CD4-positive, alpha-beta T cell treated with Interleukin-4 for 1 hour (primary cell): ENCODE results near the gene TBC1D28.
A peak's percentile ranks its signal among the peaks of the same experiment; 100 is the strongest.
"Not testable (repeated sequence)": the region's sequence is repeated elsewhere in the genome, so short reads cannot be mapped to it uniquely, and the experiment has no call there.

Source experiments
- DNase-seq, 2 donors: peaks; one replicate each; pipeline ENCODE4 v3.0.0-alpha.2; 2020 to 2022

TBC1D28 gene

DNA sequence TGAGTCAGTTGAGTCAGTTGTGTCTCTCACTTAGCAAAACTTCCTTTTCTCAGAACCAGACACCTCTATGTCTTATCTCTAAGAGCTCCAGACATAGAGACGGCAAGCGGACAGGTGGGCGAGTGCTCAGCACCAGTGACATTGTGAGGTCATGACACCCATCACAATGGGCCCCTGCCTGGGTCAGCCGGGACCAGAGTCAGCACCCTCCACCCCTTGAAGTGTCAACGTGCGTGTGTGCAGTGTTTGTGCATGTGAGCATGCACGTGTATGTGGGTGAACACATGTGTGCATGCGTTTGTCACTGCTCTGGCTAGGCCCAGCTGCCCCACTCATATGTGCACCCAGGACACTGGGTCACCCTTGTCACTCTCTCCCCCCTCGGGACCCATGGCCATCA, at the start of gene TBC1D28:
TBC1D28 (minus strand) TSS at position 101 of the 400 bp plus-strand sequence. CDS start 3,039 bp downstream, outside the sequence.
- not testable (repeated sequence) for DNase-seq

DNA sequence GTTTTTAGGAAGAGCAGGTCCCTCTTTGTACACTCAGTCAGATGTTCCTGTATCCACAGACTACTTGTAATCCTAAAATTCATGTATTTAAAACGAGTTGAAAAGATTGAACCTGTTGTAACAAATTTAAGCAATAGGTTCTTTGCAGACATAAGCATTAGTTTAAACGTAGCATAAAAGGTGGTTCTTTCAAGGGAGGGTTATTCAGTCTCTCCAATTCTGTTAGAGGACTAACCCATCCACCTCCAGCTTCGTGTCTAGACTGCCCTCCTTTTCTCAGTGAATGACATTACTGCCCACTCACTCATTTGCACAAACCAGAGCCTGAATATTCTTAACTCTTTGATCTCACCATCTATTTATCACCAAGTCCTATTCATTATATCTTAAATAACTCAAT, 38.5 kb upstream of the TBC1D28 start:
- not testable (repeated sequence) for DNase-seq

DNA sequence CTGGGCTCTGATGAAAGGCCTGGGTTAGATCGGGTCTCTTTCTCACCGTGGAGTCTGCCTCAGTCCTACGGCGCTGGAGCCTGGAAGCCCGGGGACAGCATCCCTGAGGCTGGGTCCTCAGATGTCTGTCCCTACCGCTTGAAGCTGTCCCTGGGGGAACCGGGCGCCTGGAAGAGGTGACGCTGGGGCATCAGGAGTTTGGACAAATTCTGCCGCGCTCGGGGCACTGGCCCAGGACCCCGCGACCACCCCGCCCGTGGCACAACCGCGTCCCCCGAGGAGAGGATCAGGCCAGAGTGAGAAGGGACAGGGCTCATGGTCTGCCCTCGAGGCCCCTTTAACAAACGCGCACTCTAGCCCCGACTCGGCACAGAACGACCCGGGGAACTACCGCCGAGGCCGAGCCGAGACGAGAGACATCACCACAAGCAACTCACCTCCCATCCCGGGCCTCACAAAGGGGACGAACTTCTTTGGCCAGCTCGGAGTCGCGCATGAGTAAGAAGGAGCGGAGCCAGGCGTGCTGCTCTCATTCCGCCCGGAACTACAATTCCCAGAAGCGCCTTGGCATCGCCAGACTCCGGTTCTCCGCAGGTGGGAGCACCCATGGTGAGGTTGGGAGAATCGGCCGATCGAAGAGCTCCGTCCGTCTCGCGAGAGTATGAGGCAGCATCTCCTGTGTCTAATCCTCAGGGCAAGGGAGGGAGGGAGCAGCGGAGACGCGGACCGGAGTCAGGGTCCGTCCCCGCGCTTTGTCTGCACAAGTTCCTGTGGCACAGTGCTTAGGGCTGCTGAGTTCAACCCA, 37.8 kb upstream of the TBC1D28 start, which contains the start of gene FOXO3B:
FOXO3B (minus strand) TSS at position 548 of the 805 bp plus-strand sequence. CDS start 663 bp downstream, outside the sequence.
- DNase-seq = peak; percentile 86 to 87

DNA sequence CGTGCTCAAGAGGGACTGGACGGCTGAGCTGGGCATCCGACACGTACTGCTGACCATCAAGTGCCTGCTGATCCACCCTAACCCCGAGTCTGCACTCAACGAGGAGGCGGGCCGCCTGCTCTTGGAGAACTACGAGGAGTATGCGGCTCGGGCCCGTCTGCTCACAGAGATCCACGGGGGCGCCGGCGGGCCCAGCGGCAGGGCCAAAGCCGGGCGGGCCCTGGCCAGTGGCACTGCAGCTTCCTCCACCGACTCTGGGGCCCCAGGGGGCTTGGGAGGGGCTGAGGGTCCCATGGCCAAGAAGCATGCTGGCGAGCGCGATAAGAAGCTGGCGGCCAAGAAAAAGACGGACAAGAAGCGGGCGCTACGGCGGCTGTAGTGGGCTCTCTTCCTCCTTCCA, 33.2 kb upstream of the TBC1D28 start:
- not testable (repeated sequence) for DNase-seq

DNA sequence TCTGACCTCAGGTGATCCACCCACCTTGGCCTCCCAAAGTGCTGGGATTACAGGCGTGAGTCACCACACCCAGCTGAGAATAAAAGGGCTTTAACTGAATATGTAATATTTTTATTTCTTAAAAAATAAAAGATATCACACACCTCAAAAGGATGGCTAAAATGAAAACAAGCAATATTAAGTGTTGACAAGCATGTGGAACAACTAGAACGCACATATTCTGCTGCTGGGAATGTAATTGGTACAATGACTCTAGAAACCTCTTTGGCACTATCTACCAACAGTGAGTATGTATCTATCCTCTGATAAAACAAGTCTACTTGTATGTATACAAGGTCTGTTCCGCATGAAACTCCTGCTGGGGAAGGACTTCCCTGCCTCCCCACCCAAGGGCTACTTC, 32.7 kb upstream of the TBC1D28 start:
- not testable (repeated sequence) for DNase-seq

DNA sequence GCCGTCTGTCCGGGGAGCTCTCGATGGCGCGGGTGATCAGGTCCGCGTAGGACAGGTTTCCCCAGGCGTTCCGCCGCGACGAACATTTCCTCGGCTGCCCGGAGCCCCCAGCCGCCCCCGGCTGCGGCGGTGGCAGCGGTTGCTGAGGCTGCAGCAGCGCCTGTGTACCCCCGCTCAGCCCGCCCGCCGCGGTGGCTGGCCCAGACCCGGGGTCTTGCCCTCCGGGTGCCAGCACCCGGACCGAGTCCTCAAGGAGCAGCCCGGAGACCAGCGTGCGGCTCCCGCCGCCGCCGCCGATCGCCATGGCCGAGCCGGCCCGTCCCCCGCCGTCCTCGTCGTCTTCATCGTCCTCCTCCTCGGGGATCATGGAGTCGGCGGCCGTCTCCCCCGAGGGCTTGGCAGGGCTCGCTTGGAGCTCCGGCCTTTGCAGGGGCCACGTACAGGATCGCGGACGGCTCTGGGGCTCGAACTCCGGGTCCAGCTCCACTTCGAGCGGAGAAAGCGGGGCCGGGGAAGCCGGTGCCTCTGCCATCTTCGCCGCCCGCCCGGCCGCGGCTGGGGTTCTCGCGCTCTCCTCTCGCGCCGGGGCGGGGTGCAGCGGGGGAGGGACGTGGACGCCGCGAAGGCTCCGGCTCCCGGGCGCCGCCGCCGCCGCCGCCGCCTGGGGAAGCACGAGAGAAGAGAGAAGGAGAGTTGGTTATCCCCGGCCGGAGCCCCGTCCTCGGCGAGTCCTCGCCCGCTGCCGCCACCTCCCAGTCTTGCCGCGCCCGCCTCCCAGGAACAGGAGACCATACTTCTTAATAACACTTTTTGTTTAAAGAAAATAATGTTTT, 28.4 kb upstream of the TBC1D28 start:
- not testable (repeated sequence) for DNase-seq

DNA sequence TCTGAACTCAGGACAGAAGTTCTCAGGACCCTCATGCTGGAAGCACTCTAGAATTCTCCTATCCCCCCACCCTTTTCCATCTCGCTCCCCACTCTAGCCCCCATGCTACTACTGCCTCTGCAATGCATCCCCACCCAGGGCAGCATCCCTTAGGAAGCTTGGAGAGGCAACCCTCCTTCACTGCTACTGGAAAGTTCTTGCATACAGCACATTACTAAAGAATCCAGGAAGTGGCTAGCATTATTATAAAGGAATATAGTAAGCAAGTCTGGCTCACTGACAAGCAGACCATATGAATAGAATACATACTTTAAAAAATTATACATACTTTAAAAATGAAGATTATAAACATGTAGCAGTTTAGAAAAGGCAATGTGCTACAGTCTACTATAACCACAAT, 24.4 kb upstream of the TBC1D28 start:
- not testable (repeated sequence) for DNase-seq

DNA sequence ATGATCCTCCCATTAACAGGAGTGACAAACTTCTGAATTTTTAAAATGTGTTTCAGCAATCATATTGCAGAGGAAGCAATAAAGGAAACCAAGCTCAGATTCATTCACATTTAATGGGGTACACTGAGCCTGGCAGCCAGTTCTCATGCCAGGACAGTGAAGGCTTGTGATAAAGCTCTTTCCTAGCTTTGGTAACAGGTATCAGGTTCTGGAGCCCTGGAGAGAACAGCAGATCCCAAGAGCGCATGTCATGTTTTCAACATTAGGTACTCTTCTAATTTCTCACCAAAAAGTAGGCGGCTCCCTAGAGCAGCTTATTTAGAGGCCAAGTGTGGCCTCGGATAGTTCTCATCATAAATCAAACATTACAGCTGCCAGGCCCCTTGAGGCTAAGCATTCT, 23.3 kb upstream of the TBC1D28 start:
- not testable (repeated sequence) for DNase-seq

DNA sequence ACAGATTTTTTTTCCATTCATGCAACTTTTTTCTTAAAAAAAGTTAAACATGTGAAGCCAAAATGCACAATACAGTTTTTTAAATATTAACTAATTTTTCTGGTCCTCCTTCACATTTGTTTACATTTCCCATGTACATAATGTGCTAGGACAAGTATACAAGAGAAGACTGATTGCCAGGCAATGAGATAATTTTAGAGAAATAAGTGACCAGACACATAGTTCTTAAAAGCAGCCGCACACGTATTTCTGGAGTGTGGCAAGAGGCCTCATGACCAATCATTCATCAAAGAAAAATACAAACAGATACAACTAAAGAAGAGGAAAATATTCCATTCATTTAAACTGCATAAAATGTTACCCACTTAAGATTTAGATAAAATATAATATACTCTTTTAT, 22.1 kb upstream of the TBC1D28 start:
- DNase-seq = not testable (repeated sequence)

DNA sequence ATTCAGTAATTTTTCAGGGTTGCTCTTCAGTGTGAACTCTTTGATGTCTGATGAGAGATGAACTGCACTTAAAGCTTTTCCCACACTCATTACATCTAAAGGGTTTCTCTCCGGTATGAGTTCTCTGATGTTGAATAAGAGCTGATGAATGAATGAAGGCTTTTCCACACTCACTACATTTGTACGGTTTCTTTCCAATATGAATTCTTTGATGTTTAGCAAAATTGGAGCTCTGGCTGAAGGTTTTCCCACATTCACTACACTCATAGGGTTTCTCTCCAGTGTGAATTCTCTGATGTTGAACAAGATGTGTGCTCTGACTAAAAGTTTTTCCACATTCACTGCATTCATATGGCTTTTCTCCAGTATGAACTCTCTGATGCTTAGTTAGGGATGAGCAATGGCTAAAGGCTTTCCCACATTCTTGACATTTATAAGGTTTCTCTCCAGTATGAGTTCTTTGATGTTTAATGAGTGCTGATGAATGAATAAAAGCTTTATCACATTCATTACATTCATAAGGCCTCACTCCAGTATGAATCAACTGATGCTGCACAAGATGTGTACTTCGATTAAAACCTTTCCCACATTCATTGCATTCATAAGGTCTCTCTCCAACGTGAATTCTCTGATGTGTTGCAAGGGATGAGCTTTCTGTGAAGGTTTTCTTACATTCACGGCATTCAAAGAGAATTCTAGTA, 17.9 kb upstream of the TBC1D28 start:
- DNase-seq = not testable (repeated sequence)

DNA sequence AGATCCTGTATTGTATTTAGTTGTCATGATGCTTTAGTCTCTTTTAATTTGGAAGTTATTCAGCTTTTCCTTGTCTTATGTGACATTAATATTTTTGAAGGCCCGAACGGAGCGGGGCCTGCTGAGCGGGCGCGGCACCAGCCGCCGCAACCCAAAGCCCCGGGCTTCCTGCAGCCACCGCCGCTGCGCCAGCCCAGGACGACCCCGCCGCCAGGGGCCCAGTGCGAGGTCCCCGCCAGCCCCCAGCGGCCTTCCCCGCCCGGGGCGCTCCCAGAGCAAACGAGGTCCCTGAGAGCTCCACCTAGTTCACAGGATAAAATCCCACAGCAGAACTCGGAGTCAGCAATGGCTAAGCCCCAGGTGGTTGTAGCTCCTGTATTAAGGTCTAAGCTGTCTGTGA, 5.9 kb upstream of the TBC1D28 start:
- DNase-seq = not testable (repeated sequence)

DNA sequence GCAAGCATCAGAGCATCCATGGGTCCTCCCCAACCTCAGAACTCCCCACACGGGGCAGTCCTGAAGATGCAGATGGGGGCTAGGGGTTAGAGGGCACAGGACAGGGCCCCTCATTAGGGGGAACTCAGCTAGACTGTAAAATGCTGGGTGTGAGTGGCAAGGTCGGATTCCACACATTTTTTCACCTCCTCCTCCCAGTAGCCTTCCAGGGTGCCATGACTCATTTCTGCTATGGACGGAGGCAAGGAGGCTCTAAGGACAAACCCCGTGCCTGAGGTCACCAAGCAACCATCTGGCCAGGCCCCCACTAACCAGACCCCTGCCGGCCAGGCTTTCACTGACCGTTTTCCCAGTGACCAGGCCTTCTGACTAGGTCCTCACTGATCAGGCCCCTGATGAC, 1.1 kb downstream of the TBC1D28 start:
- not testable (repeated sequence) for DNase-seq

DNA sequence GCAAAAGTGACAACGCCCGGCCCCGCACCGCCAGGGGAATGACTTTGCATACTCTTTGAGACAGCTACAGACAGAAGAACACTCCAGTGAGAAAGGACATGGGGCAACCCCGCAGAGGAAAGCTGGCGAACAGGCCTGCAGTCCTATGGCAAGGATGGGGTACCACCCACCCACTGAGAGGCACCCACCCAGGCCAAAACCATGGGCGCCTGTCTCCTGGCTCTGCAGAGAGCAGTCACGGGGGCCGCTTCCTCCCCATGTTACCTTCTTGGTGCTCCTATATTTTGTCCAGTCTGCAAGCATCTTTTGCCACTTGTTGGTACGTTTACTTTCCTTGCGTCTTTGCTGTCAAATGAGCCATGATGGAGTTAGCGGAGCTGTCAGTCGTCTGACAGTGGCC, 5.8 kb downstream of the TBC1D28 start:
- DNase-seq = not testable (repeated sequence)

DNA sequence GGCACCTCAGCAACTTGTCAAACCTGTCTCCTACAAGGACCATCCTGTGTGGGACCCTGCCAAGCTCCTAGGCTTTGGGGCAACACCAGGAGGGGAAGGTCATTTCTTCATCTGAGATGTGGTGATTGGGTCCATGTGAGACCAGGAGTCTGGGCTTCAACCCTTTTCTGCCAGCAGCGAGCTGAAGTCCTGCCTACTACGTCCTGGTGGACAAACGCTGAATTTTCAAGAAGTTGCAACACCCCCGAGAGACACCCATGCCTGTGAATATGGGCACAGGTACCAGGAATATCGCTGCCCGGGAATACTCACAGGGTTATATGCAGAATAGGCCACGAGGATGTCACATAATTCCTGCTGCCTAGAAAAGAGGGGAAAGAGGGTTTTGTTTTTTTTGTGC, 8.0 kb downstream of the TBC1D28 start:
- DNase-seq = not testable (repeated sequence)

DNA sequence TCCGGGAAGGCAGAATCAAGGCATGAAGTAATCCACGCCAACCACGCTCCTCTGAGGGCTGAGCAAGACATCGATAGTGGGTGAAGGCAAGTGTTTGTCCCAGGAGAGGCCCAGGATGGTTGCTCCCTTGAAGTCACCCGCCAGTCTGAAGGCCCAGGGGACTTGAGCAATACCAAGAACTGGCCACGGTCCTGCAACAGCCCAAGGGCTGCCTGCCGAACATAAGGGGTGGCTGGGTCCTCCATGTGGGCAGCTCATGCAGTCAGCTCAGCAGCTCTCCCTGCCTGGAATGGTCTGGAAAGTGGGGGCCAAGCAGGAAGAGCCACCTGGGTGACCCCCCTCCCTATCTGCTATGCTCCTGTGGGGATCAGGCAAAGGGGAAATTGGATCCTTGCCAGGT, 8.4 kb downstream of the TBC1D28 start:
- DNase-seq = not testable (repeated sequence)

DNA sequence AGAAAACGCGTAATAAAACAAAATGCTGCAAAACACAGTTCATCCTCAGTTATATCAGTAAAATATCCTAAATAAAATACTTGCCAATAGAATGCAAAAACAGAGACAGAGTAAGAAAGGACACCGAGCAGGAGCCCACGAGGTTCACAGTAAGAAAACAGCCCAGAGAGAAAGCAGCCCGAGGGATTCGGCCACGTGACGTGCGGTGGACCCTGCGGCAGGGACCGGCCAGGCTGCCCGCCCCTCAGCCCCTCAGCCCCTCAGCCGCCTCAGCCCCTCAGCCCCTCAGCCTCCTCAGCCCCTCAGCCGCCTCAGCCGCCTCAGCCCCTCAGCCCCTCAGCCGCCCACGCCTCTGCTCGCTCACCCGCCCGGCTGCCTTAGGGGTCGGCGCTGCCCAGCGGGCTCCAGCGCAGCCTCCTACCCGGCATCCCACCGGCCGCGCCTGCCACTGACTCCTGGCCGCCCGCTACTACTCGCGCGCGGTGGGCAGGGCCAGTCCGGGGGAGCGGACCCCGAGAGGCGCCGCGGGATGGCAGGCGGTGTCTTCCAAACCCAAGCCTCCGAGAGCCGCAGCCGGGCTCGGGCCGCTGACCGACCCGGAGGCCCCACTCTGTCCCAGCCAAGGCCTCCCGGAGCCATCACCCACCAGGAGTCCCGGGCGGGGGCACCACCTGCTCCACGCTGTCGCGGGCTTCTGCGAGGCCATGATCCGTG, 9.5 kb downstream of the TBC1D28 start:
- not testable (repeated sequence) for DNase-seq

DNA sequence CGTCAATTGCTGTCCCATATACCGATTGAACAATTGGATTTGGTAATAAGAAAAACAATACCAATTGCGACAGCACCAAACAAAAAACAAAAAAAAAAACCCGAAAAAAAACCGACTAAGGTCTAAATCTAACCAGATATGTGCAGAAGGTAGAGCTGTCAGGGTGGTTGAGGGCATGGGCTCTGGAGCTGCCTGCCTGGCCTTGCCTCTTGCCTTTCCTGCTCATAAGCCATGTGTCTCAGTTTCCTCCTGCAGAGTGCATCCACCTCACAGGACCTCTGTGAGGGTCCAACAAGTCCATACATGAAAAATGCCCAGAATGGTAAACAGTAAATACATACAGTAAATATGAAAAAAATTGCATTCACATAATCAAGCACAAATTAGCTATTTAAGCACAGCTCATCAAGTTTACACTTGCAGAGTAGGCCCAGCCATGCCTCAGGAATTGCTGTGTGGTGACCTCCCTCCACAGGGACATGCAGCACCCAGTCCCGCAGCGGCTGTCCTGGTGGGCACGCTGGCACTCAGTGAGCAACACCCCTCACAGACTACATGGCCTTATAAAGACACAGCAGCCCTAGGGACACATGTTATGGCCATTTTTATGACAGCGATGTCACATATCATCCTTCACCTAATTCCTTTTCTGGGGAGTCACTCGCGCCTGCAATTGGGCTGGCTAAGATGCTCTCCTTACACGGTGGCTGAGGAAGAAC, 17.9 kb downstream of the TBC1D28 start:
- no peak for DNase-seq

DNA sequence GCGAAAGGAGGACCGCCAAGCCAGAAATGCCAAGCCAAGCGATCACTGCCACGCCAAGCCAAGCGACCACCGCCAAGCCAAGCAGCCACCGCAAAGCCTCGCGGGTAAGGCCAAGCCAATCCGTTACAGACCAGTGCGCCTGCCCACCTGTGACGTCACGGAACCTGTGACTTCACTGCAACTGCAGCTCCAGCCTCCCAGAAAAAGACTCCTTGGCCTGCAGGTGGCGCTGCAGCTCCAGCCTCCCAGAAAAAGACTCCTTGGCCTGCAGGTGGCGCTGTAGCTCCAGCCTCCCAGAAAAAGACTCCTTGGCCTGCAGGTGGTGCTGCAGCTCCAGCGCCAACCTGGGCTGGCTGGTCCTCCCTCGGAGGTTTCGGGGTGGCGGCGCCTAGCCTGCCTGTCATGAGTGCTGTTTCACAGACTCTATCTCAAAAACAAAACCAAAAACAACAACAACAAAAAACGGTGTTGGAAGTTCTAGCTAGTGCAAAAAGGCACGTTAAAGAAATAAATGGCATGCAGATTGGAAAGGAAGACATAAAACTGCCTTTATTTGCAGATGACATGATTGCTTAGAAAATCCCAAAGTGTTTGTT, 18.6 kb downstream of the TBC1D28 start:
- DNase-seq = peak; percentile 95 to 97

DNA sequence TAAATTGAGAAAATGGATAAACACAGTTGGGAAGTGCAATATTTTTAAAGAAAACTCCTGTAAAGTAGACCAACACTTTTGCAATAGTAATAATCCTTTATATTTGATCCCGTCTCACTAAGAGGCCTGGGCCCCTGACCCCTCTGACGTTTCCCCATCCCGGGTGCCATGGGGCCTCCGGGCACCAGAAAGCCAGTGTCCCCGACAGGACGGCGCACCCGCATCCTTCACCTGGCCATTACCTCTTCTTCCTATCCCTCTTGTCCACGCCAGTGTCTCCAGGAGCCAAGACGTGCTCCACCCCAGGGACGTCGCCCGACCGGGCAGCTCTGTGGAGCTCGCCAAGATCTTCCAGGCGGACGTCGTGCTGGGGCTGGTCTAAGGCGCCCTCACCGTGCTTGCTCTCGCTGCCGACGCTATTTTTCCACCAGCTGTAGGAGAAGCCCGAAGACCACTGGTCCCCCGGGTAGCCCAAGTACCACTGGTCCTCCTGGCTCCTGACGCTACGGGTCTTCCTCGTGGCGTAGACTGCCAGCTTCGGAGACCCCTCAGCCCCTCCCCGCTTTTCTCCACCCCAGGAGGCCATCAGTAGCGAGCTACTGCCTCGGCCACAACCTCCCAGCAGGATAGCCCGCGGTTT, 19.2 kb downstream of the TBC1D28 start:
- not testable (repeated sequence) for DNase-seq

DNA sequence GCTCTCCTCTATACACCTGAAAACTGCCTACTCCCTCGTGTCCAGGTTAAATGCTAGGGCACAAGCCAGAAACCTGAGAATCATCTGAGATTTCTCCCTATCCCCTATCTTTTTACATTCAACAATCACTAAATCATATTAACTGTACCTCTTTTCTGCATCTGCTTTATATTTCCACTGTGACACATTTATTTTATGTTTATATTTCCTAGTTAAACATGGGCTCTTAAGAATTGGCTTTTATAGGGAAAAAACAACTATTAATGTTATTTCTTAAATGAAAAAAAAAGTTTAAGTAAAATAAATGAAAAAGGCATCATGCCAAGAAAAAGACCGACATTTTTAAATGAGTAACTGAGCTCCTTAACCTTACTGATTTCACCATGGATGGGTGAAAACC, 26.6 kb downstream of the TBC1D28 start:
- not testable (repeated sequence) for DNase-seq

DNA sequence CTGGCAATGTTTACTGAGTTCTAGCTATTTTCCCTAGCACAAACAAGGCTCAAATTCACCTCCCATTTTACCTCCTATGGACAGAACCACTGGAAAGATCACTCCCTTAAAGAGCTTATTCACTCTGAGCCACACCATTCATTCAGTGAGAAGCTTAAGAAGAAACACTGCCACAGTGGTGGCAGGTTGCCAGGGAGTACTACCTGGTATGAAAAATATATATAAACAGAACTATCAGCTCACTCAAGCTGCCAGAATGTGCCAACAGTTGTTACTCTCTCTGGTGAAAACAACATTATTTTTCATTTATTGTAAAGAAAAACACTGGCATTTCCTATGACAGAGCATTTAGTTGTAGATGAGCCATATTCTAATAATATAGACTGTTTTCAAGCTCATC, 31.2 kb downstream of the TBC1D28 start:
- DNase-seq = not testable (repeated sequence)
